Dendritic cell treated with granulocyte-macrophage colony-stimulating factor and Interleukin-4, amounts not matched to agents 40 ng/mL and 50 ng/mL, for 4 days (primary cell): ENCODE results near the gene ZBTB7C.
"Not testable (repeated sequence)": the region's sequence is repeated elsewhere in the genome, so short reads cannot be mapped to it uniquely, and the experiment has no call there.

ENCODE experiments used
- H3K27ac Mint-ChIP-seq: one replicate; pipeline ENCODE4 v1.8.0; 2022; ENCODE audit warnings: mild to moderate bottlenecking, mixed read lengths
- H3K27me3 Mint-ChIP-seq: one replicate; pipeline ENCODE4 v1.8.0; 2022; ENCODE audit warnings: mild to moderate bottlenecking, mixed read lengths
- H3K36me3 Mint-ChIP-seq: one replicate; pipeline ENCODE4 v1.8.0; 2022; ENCODE audit warnings: low read depth, mixed read lengths
- H3K4me1 Mint-ChIP-seq: one replicate; pipeline ENCODE4 v1.8.0; 2022; ENCODE audit warnings: low read depth, mixed read lengths
- H3K4me3 Mint-ChIP-seq: one replicate; pipeline ENCODE4 v1.8.0; 2022; ENCODE audit warnings: mild to moderate bottlenecking, moderate library complexity, mixed read lengths
- H3K9me3 Mint-ChIP-seq: one replicate; pipeline ENCODE4 v1.8.0; 2022; ENCODE audit warnings: mixed read lengths
- intact Hi-C: fragments of 100-400 bp; cut with micrococcal nuclease; formaldehyde crosslinking; loops from one replicate; pipeline ENCODE4 v1.15.0; 2022

ZBTB7C gene

DNA sequence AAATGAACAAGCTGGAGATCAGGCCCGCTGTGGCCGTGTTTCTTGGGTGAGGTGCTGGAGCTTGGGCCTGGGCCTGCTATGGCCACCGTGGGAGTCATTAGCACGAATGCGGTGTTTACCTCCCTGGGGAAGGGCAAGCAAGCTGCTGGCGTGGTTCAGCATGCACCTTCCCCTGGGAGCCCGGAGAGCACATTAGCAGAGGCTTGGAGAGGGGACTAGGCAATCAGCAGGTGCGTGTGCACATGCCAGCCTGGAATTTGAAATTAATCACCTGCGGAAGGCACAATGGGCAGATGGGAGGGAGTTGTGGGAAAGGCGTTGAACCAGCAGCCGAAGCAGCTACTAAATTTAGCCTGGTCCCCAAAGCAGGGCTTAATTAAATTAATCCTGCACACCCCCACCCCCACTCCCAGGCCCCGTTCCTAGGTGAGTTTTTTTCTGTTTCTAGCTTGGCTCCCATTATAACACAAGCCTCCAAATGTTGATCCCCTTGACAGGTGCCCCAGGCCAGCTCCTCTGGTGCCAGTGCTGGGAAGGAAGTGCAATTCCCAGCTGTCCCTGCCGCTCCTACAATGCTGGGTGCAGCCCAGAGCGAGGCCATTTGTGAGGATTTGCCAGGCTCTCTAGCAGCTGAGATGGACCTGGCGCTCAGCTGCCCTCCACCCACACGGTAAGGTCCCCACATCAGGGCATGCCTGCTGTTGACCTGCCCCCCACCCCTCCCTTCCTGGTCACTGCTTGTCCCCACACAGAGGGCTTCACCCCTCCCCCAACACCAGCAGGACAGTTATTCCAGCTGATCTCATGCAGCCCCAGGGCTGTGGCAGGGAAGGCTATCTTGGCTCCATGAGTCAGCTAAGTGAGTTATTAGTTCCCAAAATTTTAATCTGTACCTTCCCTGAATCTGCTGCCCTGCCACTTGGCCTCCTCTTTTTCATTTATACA lies 115.0 kb downstream of the ZBTB7C start:
- intact Hi-C loops = no loop called here
- Mint-ChIP-seq H3K27ac (no peak overlapping the region), H3K4me3 (no peak overlapping the region), H3K27me3 (no peaks in the 10 kb centered on the region), H3K36me3 (no peaks in the 10 kb centered on the region), H3K9me3 (no peaks in the 10 kb centered on the region), H3K4me1 (peaks cover 26% of the 10 kb centered on the region)

- no peak overlapping the region for H3K27ac Mint-ChIP-seq
- H3K9me3 Mint-ChIP-seq = no peaks in the 10 kb centered on the region
- H3K4me1 Mint-ChIP-seq = peaks cover 22% of the 10 kb centered on the region
- intact Hi-C loops = no loop called here
- no peaks in the 10 kb centered on the region for H3K36me3 Mint-ChIP-seq
- no peak overlapping the region for H3K4me3 Mint-ChIP-seq
- peaks cover 1% of the 10 kb centered on the region for H3K27me3 Mint-ChIP-seq
Observed at GRCh38 chr18:48292782-48293424, 116.3 kb downstream of the ZBTB7C start.

DNA sequence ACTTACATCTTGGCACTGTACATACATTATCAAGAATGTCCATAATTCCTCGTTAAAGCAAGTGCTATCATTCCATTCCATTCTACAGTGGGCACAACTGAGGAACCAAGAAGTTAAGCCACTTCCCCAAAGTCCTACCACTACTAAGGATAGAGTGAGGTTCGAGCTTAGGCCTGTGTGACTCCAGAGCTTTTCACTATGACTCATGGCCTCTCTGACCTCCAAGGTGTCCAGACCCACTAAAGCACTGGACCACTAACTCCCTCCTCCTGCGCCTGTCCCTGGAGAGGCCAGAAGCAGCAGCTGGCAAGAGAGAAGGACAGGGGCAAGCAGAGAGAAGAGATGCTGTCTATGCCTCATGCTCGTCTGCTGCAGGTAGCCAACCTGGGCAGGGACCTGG lies 117.0 kb downstream of the ZBTB7C start:
- Mint-ChIP-seq H3K27ac (no peak overlapping the region), H3K9me3 (no peaks in the 10 kb centered on the region), H3K4me1 (peaks cover 22% of the 10 kb centered on the region), H3K4me3 (no peak overlapping the region), H3K27me3 (peaks cover 1% of the 10 kb centered on the region), H3K36me3 (no peaks in the 10 kb centered on the region)
- intact Hi-C loops = no loop called here

GRCh38 chr18:48290162-48290926 lies 118.8 kb downstream of the ZBTB7C start:
- Mint-ChIP-seq H3K9me3 (peaks cover 4% of the 10 kb centered on the region), H3K27ac (no peak overlapping the region), H3K36me3 (no peaks in the 10 kb centered on the region), H3K27me3 (peaks cover 4% of the 10 kb centered on the region), H3K4me3 (no peak overlapping the region), H3K4me1 (peaks cover 22% of the 10 kb centered on the region)
- intact Hi-C loops = no loop called here

- Mint-ChIP-seq H3K27ac (no peak overlapping the region), H3K4me3 (no peak overlapping the region), H3K27me3 (peaks cover 9% of the 10 kb centered on the region), H3K36me3 (no peaks in the 10 kb centered on the region), H3K4me1 (no peaks in the 10 kb centered on the region), H3K9me3 (peaks cover 8% of the 10 kb centered on the region)
- intact Hi-C loops = no loop called here
Observed at GRCh38 chr18:48284743-48285142, 124.4 kb downstream of the ZBTB7C start.

DNA sequence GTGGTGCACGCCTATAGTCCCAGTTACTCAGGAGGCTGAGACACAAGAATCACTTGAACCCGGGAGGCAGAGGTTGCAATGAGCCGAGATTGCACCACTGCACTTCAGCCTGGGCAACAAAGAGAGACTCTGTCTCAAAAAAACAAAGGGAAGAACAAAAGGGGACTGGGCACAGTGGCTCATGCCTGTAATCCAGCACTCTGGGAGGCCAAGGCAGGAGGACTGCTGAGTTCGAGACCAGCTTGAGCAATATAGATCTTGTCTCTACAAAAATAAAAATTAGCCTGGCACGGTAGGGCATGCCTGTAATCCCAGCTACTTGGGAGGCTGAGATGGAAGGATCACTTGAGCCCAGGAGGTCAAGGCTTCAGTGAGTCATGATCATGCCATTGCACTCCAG lies 125.2 kb downstream of the ZBTB7C start:
- H3K9me3 Mint-ChIP-seq, H3K27ac Mint-ChIP-seq, H3K4me1 Mint-ChIP-seq, intact Hi-C loops, H3K4me3 Mint-ChIP-seq, H3K36me3 Mint-ChIP-seq: not testable (repeated sequence)
- H3K27me3 Mint-ChIP-seq = peaks cover 11% of the 10 kb centered on the region

DNA sequence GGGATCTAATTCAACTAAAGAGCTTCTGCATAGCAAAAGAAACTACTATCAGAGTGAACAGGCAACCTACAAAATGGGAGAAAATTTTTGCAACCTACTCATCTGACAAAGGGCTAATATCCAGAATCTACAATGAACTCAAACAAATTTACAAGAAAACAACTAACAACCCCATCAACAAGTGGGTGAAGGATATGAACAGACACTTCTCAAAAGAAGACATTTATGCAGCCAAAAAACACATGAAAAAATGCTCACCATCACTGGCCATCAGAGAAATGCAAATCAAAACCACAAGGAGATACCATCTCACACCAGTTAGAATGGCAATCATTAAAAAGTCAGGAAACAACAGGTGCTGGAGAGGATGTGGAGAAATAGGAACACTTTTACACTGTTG lies 127.7 kb downstream of the ZBTB7C start:
- H3K27me3 Mint-ChIP-seq = peaks cover 11% of the 10 kb centered on the region
- H3K4me3 Mint-ChIP-seq, H3K4me1 Mint-ChIP-seq, intact Hi-C loops, H3K36me3 Mint-ChIP-seq, H3K27ac Mint-ChIP-seq, H3K9me3 Mint-ChIP-seq: not testable (repeated sequence)

DNA sequence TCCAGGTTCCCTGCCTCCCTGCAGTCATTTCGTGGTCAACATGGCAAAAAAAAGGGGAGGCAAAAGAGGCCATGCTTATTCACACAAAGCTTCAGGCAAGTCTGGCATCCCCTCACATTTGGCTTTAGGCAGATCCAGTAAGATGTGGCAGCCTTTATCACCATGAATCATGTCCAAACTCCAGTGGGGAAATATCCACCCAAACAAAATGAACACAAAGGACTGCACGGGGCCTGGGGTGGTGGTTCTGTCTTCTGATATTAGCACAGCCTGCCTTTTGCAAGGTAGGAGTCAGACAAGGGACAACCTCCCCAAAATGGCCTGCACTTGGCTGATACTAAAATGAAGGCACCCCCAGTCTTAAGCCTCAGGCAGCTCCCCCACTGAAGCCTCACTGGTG lies 129.9 kb downstream of the ZBTB7C start:
- no peaks in the 10 kb centered on the region for H3K36me3 Mint-ChIP-seq
- no peak overlapping the region for H3K27ac Mint-ChIP-seq
- H3K27me3 Mint-ChIP-seq = peaks cover 13% of the 10 kb centered on the region
- no peaks in the 10 kb centered on the region for H3K4me1 Mint-ChIP-seq
- H3K4me3 Mint-ChIP-seq = no peak overlapping the region
- intact Hi-C loops = no loop called here
- H3K9me3 Mint-ChIP-seq = no peaks in the 10 kb centered on the region

DNA sequence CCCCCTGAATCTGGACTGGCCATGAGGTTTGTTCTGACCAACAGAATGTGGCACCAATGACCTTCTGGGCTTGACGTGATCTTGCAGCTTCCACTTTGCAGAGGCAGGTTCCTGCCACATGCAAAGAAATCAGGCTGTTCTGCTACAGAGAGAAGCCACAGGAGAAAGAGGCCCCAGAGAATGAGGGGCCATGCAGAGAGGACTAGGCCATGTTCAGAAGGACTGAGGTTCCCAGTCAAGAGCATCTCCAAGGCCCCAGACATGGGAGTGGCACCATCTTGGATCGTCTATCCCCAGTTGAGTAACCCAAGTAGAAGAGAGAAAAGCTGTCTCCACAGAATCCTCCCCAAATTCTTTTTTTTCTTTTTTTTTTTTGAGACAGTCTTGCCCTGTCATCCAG lies 131.1 kb downstream of the ZBTB7C start:
- H3K4me1 Mint-ChIP-seq = no peaks in the 10 kb centered on the region
- no peak overlapping the region for H3K4me3 Mint-ChIP-seq
- intact Hi-C loops = no loop called here
- no peak overlapping the region for H3K27ac Mint-ChIP-seq
- H3K27me3 Mint-ChIP-seq = peaks cover 12% of the 10 kb centered on the region
- H3K9me3 Mint-ChIP-seq = no peaks in the 10 kb centered on the region
- no peaks in the 10 kb centered on the region for H3K36me3 Mint-ChIP-seq

GRCh38 chr18:48274301-48274700 lies 134.9 kb downstream of the ZBTB7C start:
- H3K27ac Mint-ChIP-seq = no peak overlapping the region
- no peaks in the 10 kb centered on the region for H3K4me1 Mint-ChIP-seq
- no peaks in the 10 kb centered on the region for H3K9me3 Mint-ChIP-seq
- intact Hi-C loops = no loop called here
- no peaks in the 10 kb centered on the region for H3K36me3 Mint-ChIP-seq
- no peak overlapping the region for H3K4me3 Mint-ChIP-seq
- H3K27me3 Mint-ChIP-seq = peaks cover 12% of the 10 kb centered on the region

DNA sequence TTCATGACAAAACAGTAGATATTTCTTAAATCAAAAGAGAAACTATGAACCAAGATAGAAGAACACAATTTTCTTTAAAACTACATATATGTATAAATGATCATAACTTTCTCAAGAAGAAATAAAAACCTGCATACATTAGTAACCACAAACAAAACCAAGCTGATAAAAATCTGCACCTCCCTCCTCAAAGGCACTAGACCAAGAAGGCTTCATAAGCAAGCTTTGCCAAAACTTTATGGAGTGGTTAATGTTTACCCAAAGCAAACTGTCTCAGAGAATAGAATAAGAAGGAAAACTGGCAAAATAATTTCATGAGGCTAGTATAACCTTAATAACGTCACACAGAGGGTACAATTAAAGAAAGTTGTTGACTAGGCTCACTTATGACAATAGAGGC lies 138.3 kb downstream of the ZBTB7C start:
- intact Hi-C loops = no loop called here
- Mint-ChIP-seq H3K4me1 (no peaks in the 10 kb centered on the region), H3K4me3 (no peak overlapping the region), H3K27ac (no peak overlapping the region), H3K27me3 (peaks cover 9% of the 10 kb centered on the region), H3K36me3 (no peaks in the 10 kb centered on the region), H3K9me3 (no peaks in the 10 kb centered on the region)

DNA sequence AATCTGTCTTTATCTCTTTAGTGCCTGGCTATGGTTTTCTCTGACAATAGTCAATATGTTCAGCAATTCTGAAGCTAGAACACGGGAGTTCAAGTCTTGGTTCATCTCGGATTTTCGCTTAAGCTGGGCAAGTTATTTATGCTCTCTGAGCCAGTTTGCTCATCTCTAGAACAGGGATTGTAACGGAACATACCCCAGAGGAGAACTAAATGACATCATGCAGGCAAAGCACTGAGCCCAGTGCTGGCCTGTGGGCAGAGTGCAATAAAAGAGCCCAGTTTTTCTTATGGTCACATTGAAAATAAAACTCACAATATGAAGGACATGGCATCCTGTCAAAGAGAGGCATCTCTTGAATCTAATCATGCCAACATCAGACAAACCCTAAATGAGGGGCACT lies 143.9 kb downstream of the ZBTB7C start:
- Mint-ChIP-seq H3K27me3 (peaks cover 9% of the 10 kb centered on the region), H3K36me3 (no peaks in the 10 kb centered on the region), H3K27ac (no peak overlapping the region), H3K4me3 (no peak overlapping the region), H3K9me3 (no peaks in the 10 kb centered on the region), H3K4me1 (no peaks in the 10 kb centered on the region)
- intact Hi-C loops = no loop called here

GRCh38 chr18:48263914-48264902 lies 145.0 kb downstream of the ZBTB7C start:
- Mint-ChIP-seq H3K4me3 (no peak overlapping the region), H3K36me3 (no peaks in the 10 kb centered on the region), H3K27me3 (peaks cover 6% of the 10 kb centered on the region), H3K27ac (no peak overlapping the region), H3K4me1 (no peaks in the 10 kb centered on the region), H3K9me3 (no peaks in the 10 kb centered on the region)
- intact Hi-C loops = no loop called here
